HepG2 (cell line): ENCODE measurements around the gene TUBE1. TPM values are rescaled to one million over a fixed set of nuclear protein-coding genes. Genes with fewer than 3 reads are reported as not detected.

Experiments
- ADNP ChIP-seq: sonication (generic); formaldehyde crosslinking; IDR thresholded peaks from 2 replicates; pipeline ENCODE4 v1.4.0; 2020; ENCODE audit warnings: missing genetic modification reagents
- CEBPB ChIP-seq: IDR thresholded peaks from 2 replicates; pipeline ENCODE4 v1.6.1; 2011; ENCODE audit warnings: low read depth, low read length, improper control_type of control experiment, borderline replicate concordance
- CREB3 ChIP-seq: sonication (generic); formaldehyde crosslinking; IDR thresholded peaks from 2 replicates; pipeline ENCODE4 v1.5.0; 2020; ENCODE audit warnings: missing genetic modification reagents
- FOXO1 ChIP-seq: sonication (generic); formaldehyde crosslinking; IDR thresholded peaks from 2 replicates; pipeline ENCODE4 v1.4.0; 2020; ENCODE audit warnings: missing genetic modification reagents
- HNRNPH1 ChIP-seq: fragments of 200-400 bp; formaldehyde crosslinking; optimal IDR thresholded peaks from 2 replicates; pipeline ENCODE3; 2017; ENCODE audit warnings: mild to moderate bottlenecking, low read depth, low read length
- HOXA3 ChIP-seq: sonication (generic); formaldehyde crosslinking; IDR thresholded peaks from 2 replicates; pipeline ENCODE4 v1.5.0; 2020; ENCODE audit warnings: missing genetic modification reagents
- KAT8 ChIP-seq: IDR thresholded peaks from 2 replicates; pipeline ENCODE4 v1.6.1; 2016; ENCODE audit warnings: missing genetic modification reagents, missing compliant biosample characterization
- KLF15 ChIP-seq: sonication (generic); formaldehyde crosslinking; IDR thresholded peaks from 2 replicates; pipeline ENCODE4 v1.8.1; 2023; ENCODE audit warnings: borderline replicate concordance, mild to moderate bottlenecking, inconsistent platforms, missing genetic modification reagents, mixed read lengths
- LBX2 ChIP-seq: sonication (generic); formaldehyde crosslinking; IDR thresholded peaks from 2 replicates; pipeline ENCODE4 v1.5.0; 2020; ENCODE audit warnings: missing genetic modification reagents, mild to moderate bottlenecking, borderline replicate concordance
- MAF1 ChIP-seq: sonication (generic); formaldehyde crosslinking; IDR thresholded peaks from 2 replicates; pipeline ENCODE4 v1.5.0; 2020; ENCODE audit warnings: missing genetic modification reagents, borderline replicate concordance
- MAFF ChIP-seq: IDR thresholded peaks from 2 replicates; pipeline ENCODE4 v1.6.1; 2011; ENCODE audit warnings: low read depth, low read length, improper control_type of control experiment
- PATZ1 ChIP-seq: sonication (generic); formaldehyde crosslinking; IDR thresholded peaks from 2 replicates; pipeline ENCODE4 v1.4.0; 2020; ENCODE audit warnings: missing genetic modification reagents
- PBX3 ChIP-seq: sonication (generic); formaldehyde crosslinking; IDR thresholded peaks from 2 replicates; pipeline ENCODE4 v1.8.1; 2023; ENCODE audit warnings: missing genetic modification reagents, inconsistent platforms, borderline replicate concordance
- RELA ChIP-seq: sonication (generic); formaldehyde crosslinking; IDR thresholded peaks from 2 replicates; pipeline ENCODE4 v1.4.0; 2020; ENCODE audit warnings: missing genetic modification reagents
- SMAD1 ChIP-seq: sonication (generic); formaldehyde crosslinking; IDR thresholded peaks from 2 replicates; pipeline ENCODE4 v1.4.0; 2020; ENCODE audit warnings: missing genetic modification reagents, low read depth, mild to moderate bottlenecking, borderline replicate concordance
- U2AF1 ChIP-seq: fragments of 200-400 bp; formaldehyde crosslinking; optimal IDR thresholded peaks from 2 replicates; pipeline ENCODE3; 2017; ENCODE audit warnings: mild to moderate bottlenecking, low read depth, low read length
- ZNF160 ChIP-seq: sonication (generic); formaldehyde crosslinking; IDR thresholded peaks from 2 replicates; pipeline ENCODE4 v1.8.0; 2022; ENCODE audit warnings: mild to moderate bottlenecking, inconsistent platforms, missing genetic modification reagents
- ZNF281 ChIP-seq: sonication (generic); formaldehyde crosslinking; IDR thresholded peaks from 2 replicates; pipeline ENCODE4 v1.4.0; 2020; ENCODE audit warnings: missing genetic modification reagents, borderline replicate concordance
- ZNF510 ChIP-seq: sonication (generic); formaldehyde crosslinking; IDR thresholded peaks from 2 replicates; pipeline ENCODE4 v1.4.0; 2020; ENCODE audit warnings: low read depth, mild to moderate bottlenecking, missing genetic modification reagents
- ZNF788 ChIP-seq: sonication (generic); formaldehyde crosslinking; IDR thresholded peaks from 2 replicates; pipeline ENCODE4 v1.5.0; 2020; ENCODE audit warnings: mild to moderate bottlenecking, missing genetic modification reagents, borderline replicate concordance
- ZNF816 ChIP-seq: sonication (generic); formaldehyde crosslinking; IDR thresholded peaks from 2 replicates; pipeline ENCODE4 v1.8.0; 2022; ENCODE audit warnings: missing genetic modification reagents, mild to moderate bottlenecking, borderline replicate concordance
- polyA plus RNA-seq, 8 experiments: library from polyadenylated mRNA; depleted of rRNA in 3 of 8; stranded (reverse) in 7 of 8; unstranded in 1 of 8; fragments of >200 nt; fragmentation: Illumina TruSeq in 4 of 8; extraction: Trizol in 4 of 8; gene quantifications; 2 replicates each; pipeline versions ENCODE4 v1.2.1 to v1.2.3, GENCODE V29; 2011 to 2016; ENCODE audit warnings: low read depth in 4 of 8, missing spikeins in 1 of 8, mixed read lengths in 1 of 8; ENCODE audit not compliant: insufficient read depth in 1 of 8
- total RNA-seq, 5 experiments: library from RNA; depleted of rRNA; stranded (reverse); fragments of >200 nt; fragmentation: Illumina TruSeq; extraction: Trizol; gene quantifications; 2 replicates each; pipeline ENCODE4 v1.2.3, GENCODE V29; 2016; ENCODE audit warnings: low read depth in 1 of 5

TUBE1 gene
- total and polyA plus RNA-seq, 2 of the 13 experiments (the other 11 are each of a cell fraction or from before 2014, with no cell fraction given) = 17.3 to 22.6 TPM

GRCh38 chr6:112043032-112044007, 44.0 kb downstream of the TUBE1 start (continued):
- TF ChIP-seq ZNF816 (CRISPR knock-in tag) (no peak), FOXO1 (CRISPR knock-in tag) (peak; percentile 27; the same call in 1 of the 2 replicates), ZNF510 (no peak; the same call in none of the 2 replicates), HOXA3 (CRISPR knock-in tag) (peak; percentile 67), SMAD1 (CRISPR knock-in tag) (no peak), PATZ1 (CRISPR knock-in tag) (peak; percentile 88), CREB3 (CRISPR knock-in tag) (no peak), HNRNPH1 (no peak), ZNF281 (CRISPR knock-in tag) (no peak), ZNF160 (CRISPR knock-in tag) (no peak), LBX2 (CRISPR knock-in tag) (no peak), CEBPB (no peak), U2AF1 (no peak), MAFF (peak; percentile 13; the same call in 1 of the 2 replicates), KLF15 (CRISPR knock-in tag) (no peak), ADNP (CRISPR knock-in tag) (no peak), PBX3 (CRISPR knock-in tag) (no peak), MAF1 (CRISPR knock-in tag) (no peak), ZNF788 (CRISPR knock-in tag) (no peak; the same call in 1 of the 2 replicates), RELA (no peak), KAT8 (CRISPR knock-in tag) (peak; percentile 61; the same call in 1 of the 2 replicates)
